LHCN-M2 (cell line): Measurements from ENCODE around the gene XYLT1. TPM values are rescaled to one million over a fixed set of nuclear protein-coding genes. Genes with fewer than 3 reads are reported as not detected.

Source experiments
- DNase-seq: peaks from one replicate; pipeline ENCODE4 v3.0.0-alpha.2; 2012; ENCODE audit warnings: low read depth
- total RNA-seq: library from RNA; depleted of rRNA; stranded (reverse); fragments of >200 nt; gene quantifications from 2 replicates; pipeline ENCODE4 v1.2.3, GENCODE V29; 2014

The XYLT1 gene
- total RNA-seq, 1 experiment from 2014 or later = 2.7 TPM

- DNase-seq = no peak
These were observed 9.9 kb downstream of the XYLT1 start for GRCh38 chr16:17460890-17461289.

GRCh38 chr16:17459903-17460521 is 10.7 kb downstream of the XYLT1 start:
- no peak for DNase-seq

- no peak for DNase-seq
These were observed 12.8 kb downstream of the XYLT1 start for GRCh38 chr16:17457997-17458396.

GRCh38 chr16:17457513-17457912 is 13.2 kb downstream of the XYLT1 start:
- no peak for DNase-seq

GRCh38 chr16:17454162-17454730 is 16.5 kb downstream of the XYLT1 start:
- no peak for DNase-seq

GRCh38 chr16:17453364-17454038 is 17.3 kb downstream of the XYLT1 start:
- no peak for DNase-seq

GRCh38 chr16:17452922-17453321 is 17.8 kb downstream of the XYLT1 start:
- no peak for DNase-seq

GRCh38 chr16:17451843-17452242 is 18.9 kb downstream of the XYLT1 start:
- DNase-seq = no peak

GRCh38 chr16:17450291-17450690 is 20.5 kb downstream of the XYLT1 start:
- DNase-seq = no peak

- DNase-seq = no peak
These were observed 21.8 kb downstream of the XYLT1 start for GRCh38 chr16:17448640-17449638.

- no peak for DNase-seq
These were observed 23.6 kb downstream of the XYLT1 start for GRCh38 chr16:17447101-17447569.

- DNase-seq = no peak
These were observed 24.1 kb downstream of the XYLT1 start for GRCh38 chr16:17446661-17447060.

GRCh38 chr16:17445421-17445820 is 25.3 kb downstream of the XYLT1 start:
- no peak for DNase-seq

GRCh38 chr16:17444658-17445057 is 26.1 kb downstream of the XYLT1 start:
- no peak for DNase-seq

GRCh38 chr16:17440131-17440530 is 30.6 kb downstream of the XYLT1 start:
- DNase-seq = no peak

GRCh38 chr16:17439580-17439979 is 31.2 kb downstream of the XYLT1 start:
- no peak for DNase-seq

GRCh38 chr16:17437981-17438380 is 32.8 kb downstream of the XYLT1 start:
- DNase-seq = no peak

GRCh38 chr16:17437127-17437720 is 33.5 kb downstream of the XYLT1 start:
- no peak for DNase-seq

GRCh38 chr16:17435318-17435717 is 35.4 kb downstream of the XYLT1 start:
- DNase-seq = no peak

GRCh38 chr16:17433577-17434451 is 36.9 kb downstream of the XYLT1 start:
- no peak for DNase-seq
